Adrenal gland (tissue), 5 donors: Measurements from ENCODE around the gene GABPB1.

Source experiments
- CTCF ChIP-seq, 6 experiments: fragments of 450-650 bp in 4 of 6; fragments of 200-600 bp in 2 of 6; sonication (generic) in 1 of 6; IDR thresholded peaks; 1 replicate in 5 of 6; 2 replicates in 1 of 6; pipeline versions ENCODE4 v1.5.1 to v1.8.0; 2016 to 2021; ENCODE audit warnings: antibody characterized with exemption in 6 of 6, mild to moderate bottlenecking in 2 of 6, moderate library complexity in 1 of 6
- POLR2A ChIP-seq, 2 donors: fragments of 450-650 bp; IDR thresholded peaks; one replicate each; pipeline ENCODE4 v1.6.1; 2017; ENCODE audit warnings: antibody characterized with exemption in 2 of 2, mild to moderate bottlenecking in 2 of 2, moderate library complexity in 1 of 2
- donor health status: DM: no; HTN: no; CAD: no.

- TF ChIP-seq CTCF (IDR thresholded peaks at IDR 0.05) (no peak), POLR2A (IDR thresholded peaks at IDR 0.05) (no peak)
Observed at GRCh38 chr15:50265620-50266019, 89.4 kb downstream of the GABPB1 start, which contains the start of gene HDC.
